H9 (cell line): Measurements from ENCODE around the gene OSM. TPM values are rescaled to one million over a fixed set of nuclear protein-coding genes. Genes with fewer than 3 reads are reported as not detected.

ENCODE experiments used
- DNase-seq: peaks from one replicate; pipeline ENCODE4 v3.0.0-alpha.2; 2017
- H2AFZ ChIP-seq: one replicate; pipeline ENCODE4 v1.6.1; 2013; ENCODE audit warnings: mild to moderate bottlenecking, low read length, control low read depth, moderate library complexity
- H2AK5ac ChIP-seq: 2 replicates; pipeline ENCODE4 v1.6.1; 2013; ENCODE audit warnings: low read length, control low read depth, mixed read lengths; ENCODE audit not compliant: insufficient read length
- H2BK120ac ChIP-seq: one replicate; pipeline ENCODE4 v1.6.1; 2013; ENCODE audit warnings: low read depth, mild to moderate bottlenecking, low read length, control low read depth, inconsistent platforms; ENCODE audit not compliant: poor library complexity, severe bottlenecking
- H2BK12ac ChIP-seq: 2 replicates; pipeline ENCODE4 v1.6.1; 2013; ENCODE audit warnings: low read length, control low read depth, mixed read lengths, low read depth; ENCODE audit not compliant: insufficient read length
- H2BK15ac ChIP-seq: 2 replicates; pipeline ENCODE4 v1.6.1; 2013; ENCODE audit warnings: low read depth, low read length, control low read depth
- H2BK20ac ChIP-seq: one replicate; pipeline ENCODE4 v1.6.1; 2013; ENCODE audit warnings: low read depth, mild to moderate bottlenecking, low read length, control low read depth, inconsistent platforms; ENCODE audit not compliant: poor library complexity, severe bottlenecking
- H2BK5ac ChIP-seq: 2 replicates; pipeline ENCODE4 v1.6.1; 2013; ENCODE audit warnings: low read length, control low read depth, mixed read lengths; ENCODE audit not compliant: insufficient read length
- H3K14ac ChIP-seq: 2 replicates; pipeline ENCODE4 v1.6.1; 2013; ENCODE audit warnings: low read length, control low read depth; ENCODE audit not compliant: insufficient read depth
- H3K18ac ChIP-seq: 2 replicates; pipeline ENCODE4 v1.6.1; 2013; ENCODE audit warnings: low read depth, mild to moderate bottlenecking, mixed read lengths, low read length, control low read depth; ENCODE audit not compliant: insufficient read length
- H3K23ac ChIP-seq: 2 replicates; pipeline ENCODE4 v1.6.1; 2013; ENCODE audit warnings: low read length, control low read depth, mixed read lengths, low read depth; ENCODE audit not compliant: insufficient read length
- H3K23me2 ChIP-seq: 2 replicates; pipeline ENCODE4 v1.6.1; 2013; ENCODE audit warnings: low read depth, mild to moderate bottlenecking, mixed read lengths, low read length, control low read depth; ENCODE audit not compliant: insufficient read length, poor library complexity, severe bottlenecking
- H3K27ac ChIP-seq: 2 replicates; pipeline ENCODE4 v1.5.1; 2013; ENCODE audit warnings: low read length, control low read depth, mixed read lengths, low read depth; ENCODE audit not compliant: insufficient read length
- H3K27me3 ChIP-seq: 2 replicates; pipeline ENCODE4 v1.6.1; 2013; ENCODE audit warnings: low read length, control low read depth, inconsistent platforms; ENCODE audit not compliant: insufficient read depth
- H3K4ac ChIP-seq: 2 replicates; pipeline ENCODE4 v1.6.1; 2013; ENCODE audit warnings: low read depth, mild to moderate bottlenecking, control low read depth, inconsistent platforms, low read length, moderate library complexity
- H3K4me1 ChIP-seq: 2 replicates; pipeline ENCODE4 v1.6.1; 2013; ENCODE audit warnings: low read length, control low read depth, inconsistent platforms; ENCODE audit not compliant: insufficient read depth
- H3K4me2 ChIP-seq: 2 replicates; pipeline ENCODE4 v1.6.1; 2013; ENCODE audit warnings: low read length, control low read depth, mixed read lengths; ENCODE audit not compliant: insufficient read length, insufficient read depth
- H3K56ac ChIP-seq: 2 replicates; pipeline ENCODE4 v1.6.1; 2013; ENCODE audit warnings: low read depth, mild to moderate bottlenecking, mixed read lengths, low read length, control low read depth; ENCODE audit not compliant: insufficient read length
- H3K79me1 ChIP-seq: 2 replicates; pipeline ENCODE4 v1.6.1; 2013; ENCODE audit warnings: low read depth, mild to moderate bottlenecking, moderate library complexity, low read length, control low read depth, inconsistent platforms; ENCODE audit not compliant: insufficient read depth, poor library complexity, severe bottlenecking
- H3K79me2 ChIP-seq: 2 replicates; pipeline ENCODE4 v1.6.1; 2013; ENCODE audit warnings: low read length, control low read depth, inconsistent platforms; ENCODE audit not compliant: insufficient read depth
- H3K9ac ChIP-seq: 2 replicates; pipeline ENCODE4 v1.6.1; 2013; ENCODE audit warnings: low read length, control low read depth, mixed read lengths; ENCODE audit not compliant: insufficient read length; ENCODE audit errors: extremely low read depth
- H3K9me3 ChIP-seq: one replicate; pipeline ENCODE4 v1.6.1; 2013; ENCODE audit warnings: low read depth, low read length, inconsistent platforms; ENCODE audit not compliant: control insufficient read depth
- H3T11ph ChIP-seq: one replicate; pipeline ENCODE4 v1.6.1; 2013; ENCODE audit warnings: mild to moderate bottlenecking, low read length, control low read depth, inconsistent platforms
- H4K20me1 ChIP-seq: one replicate; pipeline ENCODE4 v1.6.1; 2013; ENCODE audit not compliant: control insufficient read depth, insufficient read length, insufficient read depth
- H4K5ac ChIP-seq: 2 replicates; pipeline ENCODE4 v1.6.1; 2013; ENCODE audit warnings: low read depth, mild to moderate bottlenecking, mixed read lengths, low read length, control low read depth; ENCODE audit not compliant: insufficient read length
- H4K8ac ChIP-seq: replicated peaks from 2 replicates; pipeline ENCODE4 v1.6.1; 2013; ENCODE audit warnings: low read length, control low read depth, mixed read lengths, low read depth; ENCODE audit not compliant: insufficient read length
- H4K91ac ChIP-seq: 2 replicates; pipeline ENCODE4 v1.6.1; 2013; ENCODE audit warnings: low read depth, mild to moderate bottlenecking, moderate library complexity, mixed read lengths, low read length, control low read depth; ENCODE audit not compliant: insufficient read length
- H3K27ac Mint-ChIP-seq, 3 experiments: 2 replicates in 2 of 3; 3 replicates in 1 of 3; pipeline ENCODE4 v1.8.0; 2020 to 2021; ENCODE audit warnings: mixed read lengths in 3 of 3, mild to moderate bottlenecking in 1 of 3, moderate library complexity in 1 of 3
- H3K27me3 Mint-ChIP-seq: 2 replicates; pipeline ENCODE4 v1.8.0; 2021; ENCODE audit warnings: low read depth, mild to moderate bottlenecking, moderate library complexity, mixed read lengths
- H3K36me3 Mint-ChIP-seq, 3 experiments: 2 replicates in 2 of 3; 3 replicates in 1 of 3; pipeline ENCODE4 v1.8.0; 2020 to 2021; ENCODE audit warnings: low read depth in 3 of 3, mixed read lengths in 3 of 3; ENCODE audit not compliant: insufficient read depth in 1 of 3
- H3K4me1 Mint-ChIP-seq, 2 experiments: 2 replicates each; pipeline ENCODE4 v1.8.0; 2020; ENCODE audit warnings: mixed read lengths in 2 of 2
- H3K4me3 Mint-ChIP-seq, 2 experiments: 2 replicates in 1 of 2; 3 replicates in 1 of 2; pipeline ENCODE4 v1.8.0; 2020 to 2021; ENCODE audit warnings: mild to moderate bottlenecking in 2 of 2, mixed read lengths in 2 of 2, moderate library complexity in 1 of 2
- H3K9me3 Mint-ChIP-seq, 2 experiments: 2 replicates in 1 of 2; 3 replicates in 1 of 2; pipeline ENCODE4 v1.8.0; 2020; ENCODE audit warnings: mild to moderate bottlenecking in 2 of 2, mixed read lengths in 2 of 2, moderate library complexity in 1 of 2
- CTCF ChIP-seq: fragments of 200-600 bp; sonication (generic); conservative IDR thresholded peaks from 3 replicates; pipeline ENCODE4 v1.8.0; 2021; ENCODE audit warnings: antibody characterized with exemption, mild to moderate bottlenecking
- WGBS: extraction: QIAGEN DNeasy Blood & Tissue Kit; methylation state at CpG from one replicate; pipeline ENCODE4 v1.1.7; 2013; ENCODE audit warnings: missing lambda C conversion rate, low lambda C conversion rate, mixed read lengths; ENCODE audit not compliant: insufficient read length; ENCODE audit errors: extremely low coverage; 5-methylcytosine and 5-hydroxymethylcytosine counted together
- total RNA-seq: library from RNA; stranded (reverse); gene quantifications from 2 replicates; pipeline ENCODE4 v1.2.1, GENCODE V29; 2021

The OSM gene
- total RNA-seq, 1 experiment from 2014 or later = not detected

- H2BK20ac ChIP-seq = no peak overlapping the region
- Mint-ChIP-seq H3K4me1 (peaks cover 46 to 57% of the 10 kb centered on the region in 2 experiments), H3K27ac (no peak overlapping the region), H3K4me3 (no peak overlapping the region), H3K36me3 (no peaks in the 10 kb centered on the region), H3K27me3 (peaks cover 13% of the 10 kb centered on the region), H3K9me3 (peaks cover 0 to 2% of the 10 kb centered on the region in 2 experiments; a peak in 1 of 5 replicates)
- TF ChIP-seq CTCF = no peak
- no peaks in the 10 kb centered on the region for H3K79me2 ChIP-seq
- no peak overlapping the region for H3K23ac ChIP-seq
- no peak overlapping the region for H3K14ac ChIP-seq
- H2BK120ac ChIP-seq = no peak overlapping the region
- H3K79me1 ChIP-seq = no peaks in the 10 kb centered on the region
- H3K27ac ChIP-seq = no peak overlapping the region
- no peaks in the 10 kb centered on the region for H3K23me2 ChIP-seq
- H3K4me1 ChIP-seq = peaks cover 13% of the 10 kb centered on the region
- H2AFZ ChIP-seq = no peak overlapping the region
- H4K91ac ChIP-seq = no peak overlapping the region
- H2BK15ac ChIP-seq = no peak overlapping the region
- no peak for DNase-seq
- H4K5ac ChIP-seq = no peak overlapping the region
- no peak overlapping the region for H3K4me2 ChIP-seq
- H3K27me3 ChIP-seq = no peaks in the 10 kb centered on the region
- WGBS = no CpG with 5 or more reads among the region's 6 CpGs
- H4K20me1 ChIP-seq = no peaks in the 10 kb centered on the region
- H2BK12ac ChIP-seq = no peak overlapping the region
- H3T11ph ChIP-seq = no peak overlapping the region
- H3K18ac ChIP-seq = no peak overlapping the region
- H3K9me3 ChIP-seq = no peaks in the 10 kb centered on the region
- H3K4ac ChIP-seq = no peak overlapping the region
- no peak overlapping the region for H2BK5ac ChIP-seq
- H2AK5ac ChIP-seq = no peak overlapping the region
- H4K8ac ChIP-seq = no peak overlapping the region
- no peak overlapping the region for H3K9ac ChIP-seq
- no peak overlapping the region for H3K56ac ChIP-seq
Observed at GRCh38 chr22:30233582-30233981, 33.1 kb downstream of the OSM start.
